ENCODE results near the gene MS4A15.

GRCh38 chr11:60803273-60803936 lies 46.7 kb downstream of the MS4A15 start:
- TF ChIP-seq CTCF (IDR thresholded peaks at IDR 0.05 in 8 of 11, conservative IDR thresholded peaks at IDR 0.05 in 3 of 11) (no peak), POLR2AphosphoS5 (IDR thresholded peaks at IDR 0.05) (no peak)
